Measurements from ENCODE around the gene SPEF1. TPM values are rescaled to one million over a fixed set of nuclear protein-coding genes. Genes with fewer than 3 reads are reported as not detected.

Gene SPEF1
- total RNA-seq, 4 donors from 2014 or later = 0.26 to 1.3 (median 0.37) TPM; not detected in 1

DNA sequence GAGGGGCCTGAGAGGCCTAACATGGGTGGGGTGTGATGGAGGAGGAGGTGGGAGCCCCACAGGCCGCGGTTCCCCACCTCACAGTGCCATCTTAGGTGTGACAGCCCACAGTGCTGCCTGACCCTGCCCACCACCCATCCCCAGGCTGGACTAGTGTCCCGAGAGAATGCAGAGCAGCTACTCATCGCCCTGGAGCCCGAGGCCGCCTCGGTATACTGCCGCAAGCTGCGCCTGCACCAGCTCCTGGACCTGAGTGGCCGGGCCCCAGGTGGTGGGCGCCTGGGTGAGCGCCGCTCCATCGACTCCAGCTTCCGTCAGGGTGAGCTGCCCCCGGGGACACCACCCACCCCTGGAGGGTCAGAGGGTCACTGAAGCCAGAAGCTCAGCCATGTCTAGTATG is 33.2 kb downstream of the SPEF1 start:
- intact Hi-C loops (cut with DNase I; ENCODE audit: low total_unique reads) = no loop called here

DNA sequence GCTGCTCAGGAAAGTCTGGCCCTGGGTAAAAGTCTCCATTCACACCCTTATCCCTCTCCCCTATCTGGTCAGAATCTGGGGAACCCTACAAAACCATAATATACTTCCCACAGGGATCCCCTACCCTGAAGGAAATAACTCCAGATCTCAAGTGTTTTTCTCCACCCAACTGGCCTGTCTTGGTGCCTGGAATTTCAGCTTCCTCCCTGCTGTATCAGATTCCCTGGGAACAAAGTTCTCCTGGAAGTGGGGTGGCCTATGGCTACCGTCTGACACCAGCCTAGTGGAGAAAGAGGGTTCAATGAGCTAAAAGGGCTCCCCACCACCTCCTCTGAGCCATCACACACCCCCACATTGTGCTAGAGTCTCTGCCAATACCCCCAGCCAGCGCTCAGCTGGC is 33.8 kb downstream of the SPEF1 start:
- intact Hi-C loops (cut with DNase I; ENCODE audit: low total_unique reads) = no loop called here

More for the DNA sequence above, 33.2 kb downstream of the SPEF1 start:
- no peaks in the 10 kb centered on the region for H3K4me1 ChIP-seq
- H3K9me3 ChIP-seq = no peaks in the 10 kb centered on the region
- TF ChIP-seq POLR2A (IDR thresholded peaks at IDR 0.05) = no peak
- TF ChIP-seq, protein P1, sequence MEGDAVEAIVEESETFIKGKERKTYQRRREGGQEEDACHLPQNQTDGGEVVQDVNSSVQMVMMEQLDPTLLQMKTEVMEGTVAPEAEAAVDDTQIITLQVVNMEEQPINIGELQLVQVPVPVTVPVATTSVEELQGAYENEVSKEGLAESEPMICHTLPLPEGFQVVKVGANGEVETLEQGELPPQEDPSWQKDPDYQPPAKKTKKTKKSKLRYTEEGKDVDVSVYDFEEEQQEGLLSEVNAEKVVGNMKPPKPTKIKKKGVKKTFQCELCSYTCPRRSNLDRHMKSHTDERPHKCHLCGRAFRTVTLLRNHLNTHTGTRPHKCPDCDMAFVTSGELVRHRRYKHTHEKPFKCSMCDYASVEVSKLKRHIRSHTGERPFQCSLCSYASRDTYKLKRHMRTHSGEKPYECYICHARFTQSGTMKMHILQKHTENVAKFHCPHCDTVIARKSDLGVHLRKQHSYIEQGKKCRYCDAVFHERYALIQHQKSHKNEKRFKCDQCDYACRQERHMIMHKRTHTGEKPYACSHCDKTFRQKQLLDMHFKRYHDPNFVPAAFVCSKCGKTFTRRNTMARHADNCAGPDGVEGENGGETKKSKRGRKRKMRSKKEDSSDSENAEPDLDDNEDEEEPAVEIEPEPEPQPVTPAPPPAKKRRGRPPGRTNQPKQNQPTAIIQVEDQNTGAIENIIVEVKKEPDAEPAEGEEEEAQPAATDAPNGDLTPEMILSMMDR (IDR thresholded peaks at IDR 0.05) = no peak
- H3K4me3 ChIP-seq = no peak overlapping the region
- DNase-seq = no peak
- H3K36me3 ChIP-seq = no peaks in the 10 kb centered on the region
- no peak overlapping the region for H3K27ac ChIP-seq
- no peaks in the 10 kb centered on the region for H3K27me3 ChIP-seq

DNA sequence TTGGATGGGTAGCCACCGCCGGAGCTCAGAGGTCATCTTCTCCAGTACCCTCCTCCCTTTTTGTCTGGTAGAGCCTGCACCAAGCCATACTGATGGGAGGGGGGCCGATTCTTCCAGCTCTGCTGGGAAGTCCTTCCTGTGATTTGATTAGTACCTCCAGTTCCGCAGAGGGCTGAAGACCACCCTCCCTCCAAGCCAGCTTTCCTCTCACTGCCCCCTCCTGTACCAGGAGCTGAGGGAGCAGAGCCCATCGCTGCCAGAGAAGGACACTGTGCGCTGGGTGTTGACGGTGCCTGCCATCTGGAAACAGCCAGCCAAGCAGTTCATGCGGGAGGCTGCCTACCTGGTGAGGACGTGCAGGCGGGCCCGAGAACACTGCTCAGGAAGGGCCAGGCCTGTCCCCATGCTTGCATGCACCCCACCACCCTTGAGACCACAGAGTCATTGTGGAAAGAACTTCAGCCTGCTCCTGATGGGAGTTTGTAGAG is 35.5 kb downstream of the SPEF1 start:
- H3K27ac ChIP-seq = no peak overlapping the region
- H3K27me3 ChIP-seq = no peaks in the 10 kb centered on the region
- no peak overlapping the region for H3K4me3 ChIP-seq
- H3K36me3 ChIP-seq = no peaks in the 10 kb centered on the region
- TF ChIP-seq, protein P1 (IDR thresholded peaks at IDR 0.05) = no peak
- TF ChIP-seq POLR2A (IDR thresholded peaks at IDR 0.05) = no peak
- H3K4me1 ChIP-seq = no peaks in the 10 kb centered on the region
- intact Hi-C loops (cut with DNase I; ENCODE audit: low total_unique reads) = no loop called here
- DNase-seq = no peak
- no peaks in the 10 kb centered on the region for H3K9me3 ChIP-seq

More for the DNA sequence above, 33.8 kb downstream of the SPEF1 start:
- DNase-seq = no peak
- H3K27me3 ChIP-seq = no peaks in the 10 kb centered on the region
- no peak overlapping the region for H3K4me3 ChIP-seq
- no peak for TF ChIP-seq POLR2A (IDR thresholded peaks at IDR 0.05)
- TF ChIP-seq, protein P1 (IDR thresholded peaks at IDR 0.05) = no peak
- H3K9me3 ChIP-seq = no peaks in the 10 kb centered on the region
- no peaks in the 10 kb centered on the region for H3K4me1 ChIP-seq
- H3K36me3 ChIP-seq = no peaks in the 10 kb centered on the region
- no peak overlapping the region for H3K27ac ChIP-seq

DNA sequence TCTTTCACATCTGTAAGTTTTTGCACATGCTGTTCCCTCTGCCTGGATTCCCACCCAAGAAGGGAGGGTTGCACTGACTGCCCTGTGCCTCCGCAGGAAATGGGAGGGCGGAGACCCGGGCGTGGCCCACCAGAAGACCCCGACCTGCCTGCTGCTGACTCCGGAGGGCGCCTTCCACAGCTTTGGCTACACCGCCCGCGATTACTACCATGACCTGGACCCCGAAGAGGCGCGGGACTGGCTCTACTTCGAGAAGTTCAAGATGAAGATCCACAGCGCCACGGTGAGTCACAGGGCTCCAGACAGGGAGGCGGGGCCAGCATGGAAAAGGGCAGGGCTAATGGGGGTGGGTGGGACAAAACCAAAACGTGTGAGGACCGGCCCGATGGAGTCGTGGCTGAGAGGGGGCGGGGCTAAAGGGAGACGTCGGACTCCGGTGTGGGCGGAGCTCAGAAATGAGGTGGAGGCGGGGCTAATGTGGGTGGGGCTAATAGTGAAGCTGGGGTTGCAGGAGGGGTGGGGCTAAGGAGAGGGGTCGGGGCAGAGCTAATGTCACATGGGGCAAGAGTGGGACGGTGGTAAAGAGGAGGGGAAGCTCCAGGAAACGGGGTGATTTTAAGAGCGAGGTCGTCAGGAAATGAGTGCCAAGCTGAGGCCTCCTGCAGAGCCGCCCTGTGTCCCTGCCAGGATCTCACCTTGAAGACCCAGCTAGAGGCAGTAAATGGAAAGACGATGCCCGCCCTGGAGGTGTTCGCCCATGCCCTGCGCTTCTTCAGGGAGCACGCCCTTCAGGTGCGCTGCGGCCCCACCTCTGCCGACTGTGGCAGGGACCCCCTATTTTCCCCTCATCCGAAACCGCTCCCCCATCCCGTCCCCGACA is 36.2 kb downstream of the SPEF1 start:
- Histone ChIP-seq H3K9me3 (no peaks in the 10 kb centered on the region), H3K36me3 (no peaks in the 10 kb centered on the region), H3K4me3 (no peak overlapping the region), H3K27me3 (no peaks in the 10 kb centered on the region), H3K4me1 (no peaks in the 10 kb centered on the region), H3K27ac (no peak overlapping the region)
- intact Hi-C loops (cut with DNase I; ENCODE audit: low total_unique reads) = no loop called here
- peak; percentile 56 to 67 for DNase-seq
- TF ChIP-seq, protein P1 (IDR thresholded peaks at IDR 0.05) = no peak
- no peak for TF ChIP-seq POLR2A (IDR thresholded peaks at IDR 0.05)

DNA sequence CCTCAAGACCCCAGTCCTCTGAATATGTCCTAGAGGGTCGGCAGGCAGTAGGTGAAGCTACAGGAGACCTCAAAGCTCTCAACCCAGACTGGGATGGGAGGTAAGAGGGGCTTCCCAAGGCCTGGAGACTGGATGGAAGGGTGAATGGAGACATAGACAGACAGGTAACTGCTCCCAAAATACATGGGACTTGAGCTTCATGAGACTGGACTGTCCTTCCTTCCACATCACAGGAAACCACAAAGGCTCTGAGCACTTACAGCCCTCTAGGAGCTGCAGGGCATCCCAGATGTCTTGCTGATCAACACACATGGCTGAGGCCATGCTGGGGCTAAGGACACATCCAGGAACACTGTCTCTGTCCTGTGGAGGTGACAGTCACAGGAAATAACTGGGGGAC is 37.2 kb downstream of the SPEF1 start:
- DNase-seq = no peak
- TF ChIP-seq POLR2A (IDR thresholded peaks at IDR 0.05) = no peak
- TF ChIP-seq, protein P1 (IDR thresholded peaks at IDR 0.05) = no peak
- intact Hi-C loops (cut with DNase I; ENCODE audit: low total_unique reads) = no loop called here
- Histone ChIP-seq H3K27me3 (no peaks in the 10 kb centered on the region), H3K4me1 (no peaks in the 10 kb centered on the region), H3K27ac (no peak overlapping the region), H3K36me3 (no peaks in the 10 kb centered on the region), H3K9me3 (no peaks in the 10 kb centered on the region), H3K4me3 (no peak overlapping the region)
